Activated T-cell treated with anti-CD3 and anti-CD28 coated beads for 1 hour (primary cell): Measurements from ENCODE around the gene MRPL40.
A peak's percentile ranks its signal among the peaks of the same experiment; 100 is the strongest.

Experiments
- DNase-seq: peaks from one replicate; pipeline ENCODE4 v3.0.0-alpha.2; 2020; ENCODE audit warnings: low read depth

MRPL40 gene

GRCh38 chr22:19432133-19432851 lies at the start of gene MRPL40:
TSS of gene MRPL40 (plus strand) at chr22:19432545. CDS start at chr22:19432555, 10 bp downstream.
- peak; percentile 77 for DNase-seq

- DNase-seq: no peak
Measured at GRCh38 chr22:19383292-19383691, 49.1 kb upstream of the MRPL40 start.

GRCh38 chr22:19385221-19385906 lies 47.0 kb upstream of the MRPL40 start:
- no peak for DNase-seq

GRCh38 chr22:19386248-19386647 lies 46.1 kb upstream of the MRPL40 start:
- no peak for DNase-seq

- no peak for DNase-seq
Measured at GRCh38 chr22:19387038-19387437, 45.3 kb upstream of the MRPL40 start.

- no peak for DNase-seq
Measured at GRCh38 chr22:19387575-19387974, 44.8 kb upstream of the MRPL40 start.

GRCh38 chr22:19393704-19394103 lies 38.6 kb upstream of the MRPL40 start:
- no peak for DNase-seq

GRCh38 chr22:19394274-19395050 lies 37.9 kb upstream of the MRPL40 start:
- DNase-seq: no peak

GRCh38 chr22:19395276-19395675 lies 37.1 kb upstream of the MRPL40 start:
- no peak for DNase-seq

GRCh38 chr22:19396561-19396933 lies 35.8 kb upstream of the MRPL40 start:
- no peak for DNase-seq

GRCh38 chr22:19396934-19397733 lies 35.2 kb upstream of the MRPL40 start:
- DNase-seq: no peak

GRCh38 chr22:19397734-19398104 lies 34.6 kb upstream of the MRPL40 start:
- no peak for DNase-seq

GRCh38 chr22:19398206-19398605 lies 34.1 kb upstream of the MRPL40 start:
- no peak for DNase-seq

- no peak for DNase-seq
Measured at GRCh38 chr22:19398652-19399051, 33.7 kb upstream of the MRPL40 start.

- DNase-seq: no peak
Measured at GRCh38 chr22:19400881-19401280, 31.5 kb upstream of the MRPL40 start.

GRCh38 chr22:19401483-19401882 lies 30.9 kb upstream of the MRPL40 start:
- DNase-seq: no peak

GRCh38 chr22:19402642-19403191 lies 29.6 kb upstream of the MRPL40 start:
- no peak for DNase-seq

- DNase-seq: no peak
Measured at GRCh38 chr22:19404676-19405075, 27.7 kb upstream of the MRPL40 start.

GRCh38 chr22:19405133-19405532 lies 27.2 kb upstream of the MRPL40 start:
- DNase-seq: no peak

GRCh38 chr22:19405652-19406051 lies 26.7 kb upstream of the MRPL40 start:
- no peak for DNase-seq

- DNase-seq: no peak
Measured at GRCh38 chr22:19406281-19406811, 26.0 kb upstream of the MRPL40 start.

GRCh38 chr22:19406846-19407245 lies 25.5 kb upstream of the MRPL40 start:
- DNase-seq: no peak
